Endometrial microvascular endothelial cells (primary cell): ENCODE data around the gene LOXL4. TPM values are rescaled to one million over a fixed set of nuclear protein-coding genes. Genes with fewer than 3 reads are reported as not detected.

Source experiments
- in situ Hi-C: cut with HindIII; loops from 2 replicates; pipeline ENCODE4 v1.10.0; 2017; ENCODE audit warnings: low sequenced_read_pairs, low pct_unique_long_range_greater_than_20kb; ENCODE audit errors: inconsistent ontology term
- total RNA-seq: library from RNA; depleted of rRNA; stranded (reverse); fragments of >200 nt; gene quantifications from one replicate; pipeline ENCODE4 v1.2.3, GENCODE V29; 2015; ENCODE audit errors: inconsistent ontology term

The LOXL4 gene
- total RNA-seq, 1 donor from 2014 or later: 4.3 TPM

GRCh38 chr10:98296524-98296923 is 28.5 kb upstream of the LOXL4 start:
- in situ Hi-C loops: no loop called here

GRCh38 chr10:98295907-98296306 is 27.9 kb upstream of the LOXL4 start:
- in situ Hi-C loops: no loop called here

- in situ Hi-C loops: no loop called here
Observed at GRCh38 chr10:98295401-98295811, 27.4 kb upstream of the LOXL4 start.

GRCh38 chr10:98294270-98294627 is 26.3 kb upstream of the LOXL4 start:
- in situ Hi-C loops: no loop called here

- in situ Hi-C loops: no loop called here
Observed at GRCh38 chr10:98293550-98294269, 25.7 kb upstream of the LOXL4 start.

- in situ Hi-C loops: no loop called here
Observed at GRCh38 chr10:98292971-98293370, 25.0 kb upstream of the LOXL4 start.

- in situ Hi-C loops: no loop called here
Observed at GRCh38 chr10:98289802-98290209, 21.8 kb upstream of the LOXL4 start.

GRCh38 chr10:98287321-98287720 is 19.3 kb upstream of the LOXL4 start:
- in situ Hi-C loops: no loop called here

GRCh38 chr10:98286419-98286818 is 18.4 kb upstream of the LOXL4 start:
- in situ Hi-C loops: no loop called here

GRCh38 chr10:98285416-98285815 is 17.4 kb upstream of the LOXL4 start:
- in situ Hi-C loops: no loop called here

- in situ Hi-C loops: no loop called here
Observed at GRCh38 chr10:98276311-98276710, 8.3 kb upstream of the LOXL4 start.

- in situ Hi-C loops: no loop called here
Observed at GRCh38 chr10:98274562-98274961, 6.6 kb upstream of the LOXL4 start.

- in situ Hi-C loops: no loop called here
Observed at GRCh38 chr10:98273057-98273850, 5.3 kb upstream of the LOXL4 start.

GRCh38 chr10:98272656-98273055 is 4.7 kb upstream of the LOXL4 start:
- in situ Hi-C loops: no loop called here

GRCh38 chr10:98272245-98272644 is 4.3 kb upstream of the LOXL4 start:
- in situ Hi-C loops: no loop called here

GRCh38 chr10:98270786-98271185 is 2.8 kb upstream of the LOXL4 start:
- in situ Hi-C loops: no loop called here

- in situ Hi-C loops: no loop called here
Observed at GRCh38 chr10:98270073-98270740, 2.2 kb upstream of the LOXL4 start.

- in situ Hi-C loops: no loop called here
Observed at GRCh38 chr10:98269435-98269912, 1.5 kb upstream of the LOXL4 start.

- in situ Hi-C loops: no loop called here
Observed at GRCh38 chr10:98268694-98269431, 869 bp upstream of the LOXL4 start.
